Kidney epithelial cell (primary cell): ENCODE measurements around the gene LRCH1. TPM values are rescaled to one million over a fixed set of nuclear protein-coding genes. Genes with fewer than 3 reads are reported as not detected.

ENCODE experiments used
- DNase-seq: peaks from one replicate; pipeline ENCODE4 v3.0.0-alpha.2; 2010; ENCODE audit warnings: low read depth
- H3K27me3 ChIP-seq: 2 replicates; pipeline ENCODE4 v1.6.0; 2011; ENCODE audit warnings: low read length; ENCODE audit not compliant: control insufficient read depth, insufficient read depth
- H3K36me3 ChIP-seq: 2 replicates; pipeline ENCODE4 v1.5.1; 2011; ENCODE audit warnings: low read length; ENCODE audit not compliant: control insufficient read depth, insufficient read depth
- H3K4me3 ChIP-seq: 2 replicates; pipeline ENCODE4 v1.5.1; 2011; ENCODE audit warnings: low read depth, mild to moderate bottlenecking, control low read depth, low read length
- total RNA-seq: library from RNA; depleted of rRNA; stranded (reverse); fragments of >200 nt; gene quantifications from 2 replicates; pipeline ENCODE4 v1.2.3, GENCODE V29; 2015
- TF ChIP-seq, protein P1 (sequence below): IDR thresholded peaks from 2 replicates; pipeline ENCODE4 v1.5.1; 2011; ENCODE audit warnings: mild to moderate bottlenecking, moderate library complexity, low read length, control low read depth, inconsistent platforms; ENCODE audit not compliant: insufficient read depth, poor library complexity, severe bottlenecking

The LRCH1 gene
- total RNA-seq, 1 donor from 2014 or later, result 14.0 TPM

DNA sequence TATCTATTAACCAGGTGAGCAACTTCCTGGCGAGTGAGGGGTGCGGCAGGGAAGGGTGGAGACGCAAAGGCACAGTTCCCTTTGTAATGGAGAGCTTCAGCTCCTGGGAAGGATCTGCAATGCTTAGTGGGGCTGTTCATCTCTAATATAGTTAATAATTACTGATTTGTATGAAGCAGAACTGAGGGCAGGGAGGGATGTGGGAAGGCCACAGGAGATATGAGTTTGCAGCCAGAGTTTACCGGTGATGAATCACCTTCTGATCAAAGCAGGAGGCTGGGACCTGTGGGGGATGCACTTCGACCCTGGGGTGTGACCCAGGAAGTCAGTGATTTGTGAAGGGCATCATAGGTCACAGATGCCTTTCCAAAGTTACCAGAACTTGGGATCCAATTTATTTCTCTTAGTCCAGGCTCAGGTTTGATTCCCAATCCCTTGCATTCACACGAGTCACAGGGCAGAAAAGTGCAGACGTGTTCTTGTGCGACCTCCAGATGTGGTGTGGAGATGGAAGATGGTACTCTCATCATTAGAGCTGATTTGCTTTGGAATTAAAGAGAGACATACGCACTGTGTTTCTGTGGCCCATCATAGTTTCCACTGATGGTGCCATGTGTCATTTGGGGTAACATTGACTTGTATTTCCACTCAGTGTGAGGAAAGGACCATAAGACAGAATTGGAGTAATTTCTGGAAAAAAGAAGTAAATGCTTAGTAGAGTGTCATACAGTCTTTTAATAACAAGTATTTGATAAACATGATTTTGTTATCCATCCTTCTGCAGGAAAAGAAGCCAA, 55.0 kb downstream of the LRCH1 start:
- no peak overlapping the region for H3K4me3 ChIP-seq
- no peaks in the 10 kb centered on the region for H3K27me3 ChIP-seq
- no peaks in the 10 kb centered on the region for H3K36me3 ChIP-seq
- TF ChIP-seq, protein P1, sequence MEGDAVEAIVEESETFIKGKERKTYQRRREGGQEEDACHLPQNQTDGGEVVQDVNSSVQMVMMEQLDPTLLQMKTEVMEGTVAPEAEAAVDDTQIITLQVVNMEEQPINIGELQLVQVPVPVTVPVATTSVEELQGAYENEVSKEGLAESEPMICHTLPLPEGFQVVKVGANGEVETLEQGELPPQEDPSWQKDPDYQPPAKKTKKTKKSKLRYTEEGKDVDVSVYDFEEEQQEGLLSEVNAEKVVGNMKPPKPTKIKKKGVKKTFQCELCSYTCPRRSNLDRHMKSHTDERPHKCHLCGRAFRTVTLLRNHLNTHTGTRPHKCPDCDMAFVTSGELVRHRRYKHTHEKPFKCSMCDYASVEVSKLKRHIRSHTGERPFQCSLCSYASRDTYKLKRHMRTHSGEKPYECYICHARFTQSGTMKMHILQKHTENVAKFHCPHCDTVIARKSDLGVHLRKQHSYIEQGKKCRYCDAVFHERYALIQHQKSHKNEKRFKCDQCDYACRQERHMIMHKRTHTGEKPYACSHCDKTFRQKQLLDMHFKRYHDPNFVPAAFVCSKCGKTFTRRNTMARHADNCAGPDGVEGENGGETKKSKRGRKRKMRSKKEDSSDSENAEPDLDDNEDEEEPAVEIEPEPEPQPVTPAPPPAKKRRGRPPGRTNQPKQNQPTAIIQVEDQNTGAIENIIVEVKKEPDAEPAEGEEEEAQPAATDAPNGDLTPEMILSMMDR, result no peak
- DNase-seq, result peak; percentile 67

DNA sequence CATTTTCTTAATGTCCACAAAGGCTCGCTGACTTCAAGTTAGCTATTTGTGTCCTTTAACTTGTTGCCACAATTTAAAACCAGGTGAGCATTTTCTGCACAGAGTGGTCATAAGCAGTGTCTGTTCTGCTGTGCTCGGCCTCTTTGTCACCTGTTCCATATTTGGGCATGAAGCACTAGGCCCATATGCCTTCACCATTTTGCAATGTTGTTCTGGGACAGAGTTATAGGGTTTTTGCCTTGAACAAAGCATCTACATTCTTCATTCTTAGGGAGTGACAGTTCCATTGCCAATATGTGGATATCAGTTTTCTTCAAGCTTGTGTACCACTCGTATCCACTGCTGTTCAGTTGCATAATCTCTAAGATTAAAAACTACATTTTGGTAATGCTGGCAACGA, 56.1 kb downstream of the LRCH1 start:
- Histone ChIP-seq H3K27me3 (no peaks in the 10 kb centered on the region), H3K36me3 (no peaks in the 10 kb centered on the region), H3K4me3 (no peak overlapping the region)
- TF ChIP-seq, protein P1, result no peak
- no peak for DNase-seq

DNA sequence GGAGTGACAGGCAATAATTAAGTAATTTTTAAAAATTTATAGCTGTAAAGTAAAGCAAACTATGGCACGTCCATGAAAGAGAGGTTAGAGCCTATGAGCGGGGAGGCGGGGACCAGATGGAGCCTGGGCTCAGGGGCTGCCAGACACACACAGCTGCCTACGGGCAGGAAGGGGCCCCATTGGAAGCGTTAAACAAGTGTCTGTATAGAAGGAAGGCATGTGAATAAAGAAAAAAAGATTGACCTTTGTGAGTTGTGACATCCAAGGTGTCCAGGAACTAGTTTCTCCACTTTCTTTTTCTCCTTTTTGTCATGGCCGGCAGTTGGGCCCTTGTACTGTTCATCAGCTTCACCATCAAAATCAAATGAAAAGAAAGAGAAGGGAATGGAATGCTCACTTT, 56.8 kb downstream of the LRCH1 start:
- Histone ChIP-seq H3K4me3 (no peak overlapping the region), H3K36me3 (no peaks in the 10 kb centered on the region), H3K27me3 (no peaks in the 10 kb centered on the region)
- DNase-seq, result no peak
- TF ChIP-seq, protein P1, result no peak

DNA sequence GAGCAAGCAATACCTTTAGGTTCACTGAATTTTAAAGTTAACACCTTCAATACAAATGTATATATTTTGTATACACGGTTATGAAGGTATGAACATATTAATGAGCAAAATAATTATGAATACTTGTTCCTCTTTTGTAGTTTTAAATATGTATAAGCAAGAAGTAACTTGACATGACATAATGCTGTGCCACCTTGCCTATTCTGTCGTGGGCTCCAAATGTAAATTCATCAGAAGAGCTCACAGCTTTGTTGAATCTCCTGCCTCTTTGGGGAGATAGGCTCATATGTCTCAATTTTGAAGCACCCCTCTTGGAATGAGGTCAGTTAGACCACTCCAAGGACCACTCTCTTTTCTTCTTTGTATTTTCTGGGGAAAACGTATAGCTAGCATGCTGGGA, 59.3 kb downstream of the LRCH1 start:
- TF ChIP-seq, protein P1, result no peak
- Histone ChIP-seq H3K4me3 (no peak overlapping the region), H3K27me3 (no peaks in the 10 kb centered on the region), H3K36me3 (no peaks in the 10 kb centered on the region)
- no peak for DNase-seq

DNA sequence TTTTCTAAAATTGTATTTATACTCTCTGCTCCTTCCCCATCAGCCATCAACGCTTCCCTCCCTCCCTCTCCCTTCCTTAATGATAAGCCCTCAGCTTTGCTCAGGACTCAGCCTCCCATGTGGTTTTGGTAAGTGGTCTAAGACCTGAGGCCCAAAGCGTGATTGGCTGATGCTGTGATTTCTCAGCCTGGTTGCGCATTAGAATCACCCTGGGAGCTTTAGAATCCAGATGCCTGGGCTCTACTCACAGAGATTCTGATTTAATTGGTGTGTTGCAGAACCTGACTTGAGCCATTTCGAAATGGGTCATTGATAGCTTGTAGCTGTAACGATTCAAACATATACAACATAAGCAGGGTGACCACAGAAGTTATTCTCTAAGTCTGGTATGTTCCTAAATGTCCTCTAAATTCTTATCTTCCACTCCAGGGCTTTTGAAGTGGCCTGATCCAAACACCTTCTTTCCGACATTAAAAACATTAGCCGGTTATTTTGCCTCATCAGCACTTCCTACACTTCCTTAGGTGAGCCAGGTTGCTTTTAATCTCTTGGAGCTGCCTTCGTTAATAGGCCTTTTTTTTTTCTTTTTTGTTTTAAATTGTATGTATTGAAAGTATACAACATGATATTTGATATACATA, 60.6 kb downstream of the LRCH1 start:
- Histone ChIP-seq H3K36me3 (no peaks in the 10 kb centered on the region), H3K4me3 (no peak overlapping the region), H3K27me3 (no peaks in the 10 kb centered on the region)
- no peak for DNase-seq
- TF ChIP-seq, protein P1, result no peak
